Colonic mucosa (tissue), 4 donors: ENCODE measurements around the gene D2HGDH. TPM values are rescaled to one million over a fixed set of nuclear protein-coding genes. Genes with fewer than 3 reads are reported as not detected.

ENCODE experiments used
- DNase-seq: peaks from one replicate; pipeline ENCODE4 v3.0.0-alpha.2; 2020
- H3K27ac ChIP-seq: fragments of 200-600 bp; one replicate; pipeline ENCODE4 v1.8.0; 2021
- H3K27me3 ChIP-seq: fragments of 200-600 bp; one replicate; pipeline ENCODE4 v1.8.0; 2021
- H3K36me3 ChIP-seq: fragments of 200-600 bp; one replicate; pipeline ENCODE4 v1.8.0; 2021
- H3K4me1 ChIP-seq: fragments of 200-600 bp; one replicate; pipeline ENCODE4 v1.8.0; 2021; ENCODE audit warnings: mild to moderate bottlenecking
- H3K4me3 ChIP-seq: fragments of 200-600 bp; one replicate; pipeline ENCODE4 v1.8.0; 2021
- H3K9ac ChIP-seq, 2 donors: one replicate each; pipeline ENCODE4 v1.7.0; 2013; ENCODE audit warnings: control low read depth in 2 of 2, low read depth in 2 of 2, low read length in 2 of 2
- H3K9me3 ChIP-seq: fragments of 200-600 bp; one replicate; pipeline ENCODE4 v1.8.0; 2021
- intact Hi-C: fragments of 100-400 bp; cut with DNase I; formaldehyde crosslinking; loops from one replicate; pipeline ENCODE4 v1.14.1; 2022
- total RNA-seq, 2 donors: library from RNA; stranded (reverse); fragmentation: NEBNext Ultra II Directional in 1 of 2; extraction: Animal tissue kit (Norgen Biotek cat#: 25700) in 1 of 2; gene quantifications; one replicate each; pipeline ENCODE4 v1.2.1, GENCODE V29; 2021
- TF ChIP-seq, protein P1 (sequence below): fragments of 200-600 bp; IDR thresholded peaks from one replicate; pipeline ENCODE4 v1.8.0; 2022; ENCODE audit warnings: antibody characterized with exemption, mild to moderate bottlenecking
- donor health status: healthy.
- donor health status: DM: no; HTN: no; CAD: no.
- donor health status: DM: no; HTN: no; CAD: no.

The D2HGDH gene
- total RNA-seq, 2 donors from 2014 or later, result 42.0 to 76.6 TPM

DNA sequence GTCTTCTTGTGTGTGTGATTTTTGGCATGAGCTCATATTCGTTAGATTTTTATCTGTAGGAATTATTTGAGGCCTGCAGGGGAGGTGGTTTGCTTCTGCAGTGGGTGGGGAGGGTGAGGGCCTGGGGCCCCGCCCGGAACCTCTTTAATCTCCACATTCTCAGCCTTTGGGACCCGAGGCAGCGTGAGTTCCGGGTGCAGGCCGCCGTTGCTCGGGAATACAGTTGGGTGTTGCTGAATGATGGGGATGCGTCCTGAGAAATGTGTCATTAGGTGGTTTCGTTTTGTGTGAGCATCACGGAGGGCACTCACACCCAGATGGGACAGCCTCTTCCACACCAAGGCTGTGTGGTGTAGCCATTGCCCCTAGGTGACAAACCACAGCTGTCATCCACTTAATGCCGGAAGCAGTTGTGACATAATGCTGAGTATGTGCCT is 28.5 kb downstream of the D2HGDH start:
- DNase-seq, result no peak
- no peak overlapping the region for H3K9ac ChIP-seq

DNA sequence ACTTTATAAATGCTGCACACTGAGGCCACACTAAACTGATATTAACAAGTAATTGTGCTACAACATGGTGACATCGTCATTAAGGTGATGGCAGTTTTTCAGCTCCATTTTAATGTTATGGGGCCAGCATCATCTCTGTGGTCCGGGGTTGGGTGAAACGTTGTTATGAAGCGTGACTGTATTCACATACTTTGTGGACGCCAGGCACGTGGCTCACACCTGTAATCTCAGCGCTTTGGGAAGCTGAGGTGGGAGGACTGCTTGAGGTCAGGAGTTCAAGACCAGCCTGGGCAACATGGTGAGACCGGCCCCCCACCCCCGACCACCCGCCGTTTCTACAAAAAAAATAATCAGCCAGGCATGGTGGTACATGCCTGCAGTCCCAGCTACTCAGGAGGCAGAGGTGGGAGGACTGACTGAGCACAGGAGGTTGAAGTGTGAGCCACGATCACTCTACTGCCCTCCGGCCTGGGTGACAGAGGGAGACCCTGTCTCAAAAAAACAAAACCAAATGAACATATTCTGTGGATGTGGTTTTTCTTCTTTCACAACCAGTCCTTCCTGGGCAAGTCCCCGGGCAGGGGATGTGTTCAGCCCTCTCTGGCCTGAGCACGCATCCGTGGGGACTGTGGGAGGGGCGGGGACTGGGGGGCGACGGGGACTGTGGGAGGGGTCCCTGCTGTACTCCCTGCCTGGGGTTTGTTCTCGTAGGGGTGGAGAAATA is 29.3 kb downstream of the D2HGDH start:
- TF ChIP-seq, protein P1, sequence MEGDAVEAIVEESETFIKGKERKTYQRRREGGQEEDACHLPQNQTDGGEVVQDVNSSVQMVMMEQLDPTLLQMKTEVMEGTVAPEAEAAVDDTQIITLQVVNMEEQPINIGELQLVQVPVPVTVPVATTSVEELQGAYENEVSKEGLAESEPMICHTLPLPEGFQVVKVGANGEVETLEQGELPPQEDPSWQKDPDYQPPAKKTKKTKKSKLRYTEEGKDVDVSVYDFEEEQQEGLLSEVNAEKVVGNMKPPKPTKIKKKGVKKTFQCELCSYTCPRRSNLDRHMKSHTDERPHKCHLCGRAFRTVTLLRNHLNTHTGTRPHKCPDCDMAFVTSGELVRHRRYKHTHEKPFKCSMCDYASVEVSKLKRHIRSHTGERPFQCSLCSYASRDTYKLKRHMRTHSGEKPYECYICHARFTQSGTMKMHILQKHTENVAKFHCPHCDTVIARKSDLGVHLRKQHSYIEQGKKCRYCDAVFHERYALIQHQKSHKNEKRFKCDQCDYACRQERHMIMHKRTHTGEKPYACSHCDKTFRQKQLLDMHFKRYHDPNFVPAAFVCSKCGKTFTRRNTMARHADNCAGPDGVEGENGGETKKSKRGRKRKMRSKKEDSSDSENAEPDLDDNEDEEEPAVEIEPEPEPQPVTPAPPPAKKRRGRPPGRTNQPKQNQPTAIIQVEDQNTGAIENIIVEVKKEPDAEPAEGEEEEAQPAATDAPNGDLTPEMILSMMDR, result no peak
- Histone ChIP-seq H3K27me3 (no peaks in the 10 kb centered on the region), H3K9ac (no peak overlapping the region), H3K4me1 (no peaks in the 10 kb centered on the region), H3K36me3 (no peaks in the 10 kb centered on the region), H3K27ac (no peak overlapping the region), H3K4me3 (no peak overlapping the region), H3K9me3 (no peaks in the 10 kb centered on the region)
- intact Hi-C loops, result no loop called here
- DNase-seq, result no peak

More for the DNA sequence above, 28.5 kb downstream of the D2HGDH start:
- Histone ChIP-seq H3K4me1 (no peaks in the 10 kb centered on the region), H3K27ac (no peak overlapping the region), H3K9me3 (no peaks in the 10 kb centered on the region), H3K27me3 (no peaks in the 10 kb centered on the region), H3K4me3 (no peak overlapping the region), H3K36me3 (no peaks in the 10 kb centered on the region)
- intact Hi-C loops, result no loop called here
- TF ChIP-seq, protein P1, result no peak

DNA sequence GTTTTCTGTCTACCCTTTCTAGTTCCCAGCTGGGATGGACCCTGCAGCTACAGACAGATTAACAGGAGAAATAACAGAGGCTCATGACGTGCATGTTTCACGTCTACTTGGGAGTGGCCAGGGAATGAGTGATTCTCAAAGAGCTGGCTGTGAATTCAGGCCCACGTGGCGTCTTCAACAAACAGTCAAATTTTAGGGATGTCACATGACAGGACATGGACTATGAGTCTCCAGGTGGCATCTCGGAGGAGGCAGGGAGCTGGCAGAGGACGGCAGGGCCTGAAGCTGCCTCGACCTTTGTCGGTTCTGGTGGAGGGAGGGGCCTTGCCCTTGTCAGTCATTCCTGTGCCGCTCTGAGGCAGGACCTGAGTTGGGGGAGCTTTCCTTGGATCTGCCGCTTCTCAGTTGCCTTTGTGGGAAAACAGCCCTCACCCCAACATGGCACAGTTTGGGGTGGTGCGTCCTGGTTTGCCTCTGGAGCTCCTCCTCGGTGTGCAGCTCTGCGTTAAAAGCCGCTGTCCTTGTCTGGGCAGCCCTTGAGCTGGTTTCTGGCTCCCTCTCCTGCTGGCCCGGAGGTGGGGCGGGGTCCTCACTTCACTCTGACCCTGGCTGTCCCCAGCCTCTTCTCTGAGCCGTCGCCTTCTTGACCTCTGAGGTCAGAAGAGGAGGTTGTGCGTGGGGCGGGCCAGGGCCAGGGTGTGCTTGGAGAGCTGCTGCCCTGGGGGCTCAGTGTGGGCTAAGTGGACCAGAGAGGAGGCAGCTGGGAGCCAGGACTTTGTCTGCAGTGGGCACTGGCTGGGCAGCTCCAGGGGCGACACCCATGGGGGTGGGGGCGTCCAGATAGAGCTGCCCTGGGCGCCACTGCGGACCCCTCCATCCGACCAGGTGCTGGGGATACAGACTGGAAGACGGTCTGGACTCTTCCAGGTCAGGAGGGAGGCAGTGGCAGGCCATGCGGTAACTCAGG is 30.1 kb downstream of the D2HGDH start:
- intact Hi-C loops, result no loop called here
- Histone ChIP-seq H3K9ac (no peak overlapping the region), H3K36me3 (no peaks in the 10 kb centered on the region), H3K9me3 (no peaks in the 10 kb centered on the region), H3K4me1 (no peaks in the 10 kb centered on the region), H3K27me3 (no peaks in the 10 kb centered on the region), H3K4me3 (no peak overlapping the region), H3K27ac (no peak overlapping the region)
- TF ChIP-seq, protein P1, result no peak
- no peak for DNase-seq

DNA sequence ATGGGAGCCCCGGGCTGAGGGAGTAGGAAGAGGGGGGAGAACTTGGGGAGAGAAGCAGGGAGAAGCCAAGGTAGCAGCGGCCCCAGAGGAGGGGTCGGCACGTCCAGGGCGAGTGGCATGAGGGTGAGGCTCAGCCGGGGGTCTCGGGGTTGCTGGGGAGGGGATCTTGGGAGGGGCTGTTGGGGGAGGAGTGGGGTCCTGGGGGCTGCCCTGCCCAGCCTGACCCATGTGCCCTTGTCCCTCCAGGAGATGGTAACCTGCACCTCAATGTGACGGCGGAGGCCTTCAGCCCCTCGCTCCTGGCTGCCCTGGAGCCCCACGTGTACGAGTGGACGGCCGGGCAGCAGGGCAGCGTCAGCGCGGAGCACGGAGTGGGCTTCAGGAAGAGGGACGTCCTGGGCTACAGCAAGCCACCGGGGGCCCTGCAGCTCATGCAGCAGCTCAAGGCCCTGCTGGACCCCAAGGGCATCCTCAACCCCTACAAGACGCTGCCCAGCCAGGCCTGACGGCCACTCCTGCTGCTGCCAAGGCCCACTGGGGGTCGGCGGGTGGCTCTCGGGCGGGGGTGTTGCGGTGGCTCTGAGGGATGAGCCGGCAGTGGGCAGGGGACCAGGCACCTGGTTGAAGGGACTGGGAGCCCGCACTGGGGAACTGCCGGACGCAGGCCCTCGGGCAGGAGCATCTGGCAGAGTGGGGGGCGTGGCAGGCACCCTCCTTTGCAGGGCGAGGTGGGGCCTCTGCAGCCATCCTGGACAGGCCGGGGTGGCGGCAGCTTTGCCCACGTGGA is 33.2 kb downstream of the D2HGDH start:
- H3K9me3 ChIP-seq, result no peaks in the 10 kb centered on the region
- H3K4me3 ChIP-seq, result no peak overlapping the region
- intact Hi-C loops, result no loop called here
- H3K27ac ChIP-seq, result no peak overlapping the region
- H3K36me3 ChIP-seq, result no peaks in the 10 kb centered on the region
- no peaks in the 10 kb centered on the region for H3K27me3 ChIP-seq
- no peaks in the 10 kb centered on the region for H3K4me1 ChIP-seq
- TF ChIP-seq, protein P1, result no peak
- DNase-seq, result no peak
- no peak overlapping the region for H3K9ac ChIP-seq

DNA sequence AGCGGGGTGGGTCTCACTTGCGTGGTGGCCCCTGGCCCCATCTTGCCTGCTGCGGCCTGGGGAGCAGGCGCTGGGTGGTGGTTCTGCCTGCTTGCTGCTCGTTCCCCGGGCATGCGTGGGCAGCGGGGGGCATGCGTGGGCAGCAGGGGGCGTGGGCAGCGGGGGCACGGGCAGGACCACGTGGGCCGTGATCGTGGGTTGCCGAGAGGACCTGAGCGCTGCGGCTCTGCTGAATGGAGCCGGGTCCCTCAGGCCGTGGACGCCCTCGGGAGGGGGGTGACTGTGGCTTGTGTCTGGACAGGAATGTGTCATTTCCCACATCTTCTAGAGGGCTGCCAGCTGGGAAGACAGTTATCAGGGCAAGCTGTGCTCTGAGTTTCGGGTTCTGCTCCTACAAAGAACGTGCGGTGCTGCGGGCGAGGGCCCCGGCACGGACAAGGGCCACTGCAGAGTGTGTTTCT is 33.9 kb downstream of the D2HGDH start:
- intact Hi-C loops, result no loop called here
- H3K9ac ChIP-seq, result no peak overlapping the region
- H3K4me1 ChIP-seq, result no peaks in the 10 kb centered on the region
- no peak overlapping the region for H3K4me3 ChIP-seq
- H3K9me3 ChIP-seq, result no peaks in the 10 kb centered on the region
- H3K27me3 ChIP-seq, result no peaks in the 10 kb centered on the region
- no peaks in the 10 kb centered on the region for H3K36me3 ChIP-seq
- TF ChIP-seq, protein P1, result no peak
- no peak for DNase-seq
- H3K27ac ChIP-seq, result no peak overlapping the region
